ENCODE measurements around the gene PPP1R14C.

Gene PPP1R14C

GRCh38 chr6:150139533-150139932 lies 3.3 kb upstream of the PPP1R14C start:
- no peak for DNase-seq

- no peak for DNase-seq
These were observed 2.4 kb upstream of the PPP1R14C start for GRCh38 chr6:150140236-150140969.

- no peak for DNase-seq
These were observed 661 bp upstream of the PPP1R14C start for GRCh38 chr6:150142097-150142669.

GRCh38 chr6:150143516-150144293 lies 861 bp downstream of the PPP1R14C start:
- no peak for DNase-seq

- no peak for DNase-seq
These were observed 1.5 kb downstream of the PPP1R14C start for GRCh38 chr6:150144294-150144868.

GRCh38 chr6:150145427-150145826 lies 2.6 kb downstream of the PPP1R14C start:
- no peak for DNase-seq

- DNase-seq, result no peak
These were observed 3.0 kb downstream of the PPP1R14C start for GRCh38 chr6:150145830-150146229.

- no peak for DNase-seq
These were observed 3.6 kb downstream of the PPP1R14C start for GRCh38 chr6:150146436-150146835.

GRCh38 chr6:150149146-150149545 lies 6.3 kb downstream of the PPP1R14C start:
- no peak for DNase-seq

GRCh38 chr6:150150458-150150820 lies 7.6 kb downstream of the PPP1R14C start:
- DNase-seq, result no peak

GRCh38 chr6:150150821-150151646 lies 8.2 kb downstream of the PPP1R14C start:
- no peak for DNase-seq

GRCh38 chr6:150152891-150153876 lies 10.3 kb downstream of the PPP1R14C start:
- DNase-seq, result no peak

- DNase-seq, result no peak
These were observed 11.2 kb downstream of the PPP1R14C start for GRCh38 chr6:150153905-150154492.

- DNase-seq, result no peak
These were observed 13.6 kb downstream of the PPP1R14C start for GRCh38 chr6:150156460-150156859.

- DNase-seq, result no peak
These were observed 14.2 kb downstream of the PPP1R14C start for GRCh38 chr6:150157081-150157480.

GRCh38 chr6:150159757-150160156 lies 16.9 kb downstream of the PPP1R14C start:
- DNase-seq, result no peak

GRCh38 chr6:150163970-150164369 lies 21.1 kb downstream of the PPP1R14C start:
- no peak for DNase-seq

GRCh38 chr6:150165020-150165702 lies 22.3 kb downstream of the PPP1R14C start:
- DNase-seq, result no peak

- DNase-seq, result no peak
These were observed 24.6 kb downstream of the PPP1R14C start for GRCh38 chr6:150167479-150167873.

- DNase-seq, result no peak
These were observed 26.3 kb downstream of the PPP1R14C start for GRCh38 chr6:150169181-150169580.

All from DMS153 (cell line).